KOPT-K1 (cell line): ENCODE measurements around the gene KCNA2.

Source experiments
- H3K27ac ChIP-seq: fragments of 200-600 bp; sonication (generic); 2 replicates; pipeline ENCODE4 v1.5.1; 2016; ENCODE audit warnings: antibody characterized with exemption, mild to moderate bottlenecking, low read depth, low read length; ENCODE audit not compliant: poor library complexity, severe bottlenecking
- H3K36me3 ChIP-seq: fragments of 200-600 bp; sonication (generic); 2 replicates; pipeline ENCODE4 v1.5.1; 2017; ENCODE audit warnings: antibody characterized with exemption, mild to moderate bottlenecking, low read length, moderate library complexity; ENCODE audit not compliant: insufficient read depth
- H3K9me3 ChIP-seq: fragments of 200-600 bp; sonication (generic); 2 replicates; pipeline ENCODE4 v1.5.1; 2017; ENCODE audit warnings: antibody characterized with exemption, low read length, mild to moderate bottlenecking; ENCODE audit not compliant: insufficient read depth, poor library complexity, severe bottlenecking

KCNA2 gene

GRCh38 chr1:110576441-110576840, 29.7 kb downstream of the KCNA2 start:
- H3K36me3 ChIP-seq = no peaks in the 10 kb centered on the region

GRCh38 chr1:110573314-110573713, 32.8 kb downstream of the KCNA2 start:
- no peak overlapping the region for H3K27ac ChIP-seq
- peaks cover 3% of the 10 kb centered on the region for H3K9me3 ChIP-seq
- no peaks in the 10 kb centered on the region for H3K36me3 ChIP-seq

More at GRCh38 chr1:110576441-110576840, 29.7 kb downstream of the KCNA2 start:
- Histone ChIP-seq H3K9me3 (peaks cover 15% of the 10 kb centered on the region), H3K27ac (no peak overlapping the region)

DNA sequence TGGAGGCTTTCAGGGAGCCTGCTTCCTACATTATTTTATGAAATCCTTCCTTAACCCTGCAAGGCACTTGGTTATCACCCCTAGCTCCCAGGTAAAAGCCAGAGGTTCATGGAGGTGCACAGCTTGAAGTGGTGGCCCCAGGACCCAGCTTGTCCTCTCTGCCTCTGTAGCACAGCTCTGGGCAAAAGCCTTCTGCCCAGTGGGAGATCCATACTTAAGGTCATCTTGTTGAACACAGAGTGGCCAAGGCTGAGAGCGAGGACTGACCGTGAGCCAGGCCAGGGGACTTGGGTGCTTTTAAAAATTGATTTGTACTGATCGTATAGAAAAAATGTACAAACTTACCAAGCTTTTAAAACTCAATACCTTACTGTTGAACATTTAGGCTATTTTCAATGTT, 33.4 kb downstream of the KCNA2 start:
- no peaks in the 10 kb centered on the region for H3K9me3 ChIP-seq
- no peak overlapping the region for H3K27ac ChIP-seq
- H3K36me3 ChIP-seq = no peaks in the 10 kb centered on the region

- Histone ChIP-seq H3K36me3 (no peaks in the 10 kb centered on the region), H3K9me3 (no peaks in the 10 kb centered on the region), H3K27ac (no peak overlapping the region)
Observed at GRCh38 chr1:110570901-110571300, 35.3 kb downstream of the KCNA2 start.

GRCh38 chr1:110570307-110570706, 35.9 kb downstream of the KCNA2 start:
- Histone ChIP-seq H3K36me3 (no peaks in the 10 kb centered on the region), H3K9me3 (no peaks in the 10 kb centered on the region), H3K27ac (no peak overlapping the region)

DNA sequence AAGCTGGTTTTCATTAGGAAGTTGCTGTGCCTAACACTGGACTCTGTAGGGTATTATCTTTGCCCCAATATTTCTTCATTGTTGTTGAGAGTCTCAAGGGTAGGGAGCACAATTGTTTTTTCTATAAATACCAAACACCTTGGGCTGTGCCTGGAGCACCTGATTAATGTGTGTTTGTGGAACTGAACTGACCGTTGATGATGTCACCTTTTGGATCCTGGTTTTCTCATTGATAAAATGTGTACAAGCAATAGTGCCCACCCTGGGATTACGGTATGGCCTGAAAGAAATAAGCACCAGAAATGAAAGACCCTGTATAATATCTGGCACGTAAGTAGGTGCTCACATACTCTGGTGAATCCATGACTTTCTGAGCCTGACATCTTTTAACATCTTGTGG, 39.3 kb downstream of the KCNA2 start:
- Histone ChIP-seq H3K9me3 (no peaks in the 10 kb centered on the region), H3K36me3 (no peaks in the 10 kb centered on the region), H3K27ac (no peak overlapping the region)

- no peaks in the 10 kb centered on the region for H3K36me3 ChIP-seq
- no peak overlapping the region for H3K27ac ChIP-seq
- H3K9me3 ChIP-seq = no peaks in the 10 kb centered on the region
Observed at GRCh38 chr1:110565565-110565964, 40.6 kb downstream of the KCNA2 start.

GRCh38 chr1:110563089-110563488, 43.1 kb downstream of the KCNA2 start:
- Histone ChIP-seq H3K9me3 (no peaks in the 10 kb centered on the region), H3K36me3 (no peaks in the 10 kb centered on the region)

DNA sequence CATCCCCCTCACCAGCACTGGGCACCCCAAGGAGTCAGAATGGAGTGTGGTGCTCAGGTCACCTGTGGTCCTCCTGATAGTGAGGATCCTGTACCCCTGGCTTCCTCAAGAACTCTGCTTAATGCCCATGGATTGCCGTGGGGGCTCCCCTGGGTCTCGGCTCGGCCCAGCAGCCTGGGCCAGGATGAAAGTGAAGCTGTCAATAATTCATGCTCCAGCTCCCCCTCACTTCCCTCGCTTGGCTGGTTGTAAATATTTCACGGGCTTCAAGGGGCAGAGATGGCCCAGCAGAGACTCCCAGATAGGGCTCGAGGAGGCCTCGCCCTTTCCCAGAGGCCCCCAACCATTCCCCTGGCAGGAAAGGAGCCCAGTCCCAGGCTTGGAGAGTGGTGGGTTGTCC, 44.6 kb downstream of the KCNA2 start:
- Histone ChIP-seq H3K27ac (no peak overlapping the region), H3K36me3 (no peaks in the 10 kb centered on the region), H3K9me3 (no peaks in the 10 kb centered on the region)

More at GRCh38 chr1:110563089-110563488, 43.1 kb downstream of the KCNA2 start:
- no peak overlapping the region for H3K27ac ChIP-seq

DNA sequence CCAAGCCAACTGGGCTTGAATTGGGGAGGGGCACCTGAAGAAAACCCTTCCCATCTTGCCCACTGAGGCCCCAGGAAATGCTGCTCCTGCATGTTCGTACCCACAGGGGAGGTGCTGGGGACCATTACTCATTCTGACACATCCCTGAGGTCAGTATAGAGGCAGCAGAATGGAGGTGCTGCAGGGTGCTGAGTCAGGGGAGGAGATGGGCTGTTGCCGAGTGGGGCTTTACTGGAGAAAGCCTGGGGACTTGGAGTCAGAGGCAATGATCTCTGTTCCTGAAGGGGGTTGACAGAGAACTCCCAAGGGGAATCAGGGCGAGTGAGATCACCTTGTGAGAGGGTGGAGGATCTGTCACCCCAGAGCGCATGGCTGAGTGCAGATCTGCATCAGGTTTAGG, 47.0 kb downstream of the KCNA2 start:
- no peaks in the 10 kb centered on the region for H3K9me3 ChIP-seq
- no peak overlapping the region for H3K27ac ChIP-seq
- no peaks in the 10 kb centered on the region for H3K36me3 ChIP-seq

GRCh38 chr1:110557481-110557880, 48.7 kb downstream of the KCNA2 start:
- H3K27ac ChIP-seq = no peak overlapping the region
- H3K9me3 ChIP-seq = no peaks in the 10 kb centered on the region
- H3K36me3 ChIP-seq = no peaks in the 10 kb centered on the region

DNA sequence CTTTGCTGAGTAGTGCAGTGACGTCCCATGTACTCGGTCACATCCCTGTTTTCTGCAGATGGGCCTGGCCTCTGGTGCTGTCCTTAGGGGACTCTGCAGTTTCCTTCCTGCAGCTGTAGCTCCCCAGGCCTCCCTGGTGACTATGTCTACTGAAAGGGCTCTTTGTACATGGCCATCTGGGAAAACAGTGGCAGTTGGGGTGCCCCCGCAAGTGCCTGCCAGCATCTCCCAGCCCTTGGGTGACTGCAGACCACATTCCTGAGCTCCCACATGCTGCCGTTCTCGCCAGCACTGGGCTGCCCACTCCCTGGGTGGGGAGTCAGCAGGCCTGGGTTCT, 49.7 kb downstream of the KCNA2 start:
- no peak overlapping the region for H3K27ac ChIP-seq
- no peaks in the 10 kb centered on the region for H3K9me3 ChIP-seq
- no peaks in the 10 kb centered on the region for H3K36me3 ChIP-seq

DNA sequence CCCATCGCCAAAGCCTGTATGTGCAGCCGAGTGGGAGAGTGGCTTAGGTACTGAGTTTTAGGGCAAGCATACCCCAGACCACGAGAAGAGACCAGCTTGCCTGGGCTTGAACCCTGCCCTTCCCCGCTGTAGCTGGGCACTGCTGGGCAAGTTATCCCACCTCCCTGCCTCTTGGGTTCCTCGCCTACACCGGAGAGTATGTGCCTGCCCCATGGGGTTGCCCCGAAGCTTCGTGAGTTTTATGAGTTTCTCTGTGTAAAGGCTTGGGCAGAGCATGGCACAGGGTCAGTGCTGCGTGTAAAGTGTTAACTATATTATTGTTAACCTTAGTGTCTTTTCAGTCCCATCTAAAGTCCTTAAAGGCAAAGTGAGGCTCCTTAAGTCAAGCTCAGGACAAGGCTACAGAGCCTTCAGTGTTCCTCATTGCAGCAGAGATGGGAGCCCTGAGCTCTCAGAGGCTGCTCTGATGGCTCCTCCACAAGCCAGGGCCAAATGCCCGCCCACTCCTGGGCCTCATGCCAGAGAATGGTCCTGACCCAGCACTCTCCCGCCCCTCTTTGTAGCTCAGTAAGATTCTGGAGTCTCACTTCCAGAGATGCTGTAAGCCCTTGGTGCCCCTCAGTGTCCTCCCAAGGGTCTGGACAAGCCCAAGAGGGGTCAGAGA, 50.2 kb downstream of the KCNA2 start:
- Histone ChIP-seq H3K27ac (no peak overlapping the region), H3K9me3 (no peaks in the 10 kb centered on the region), H3K36me3 (no peaks in the 10 kb centered on the region)

GRCh38 chr1:110554871-110555801, 51.0 kb downstream of the KCNA2 start:
- H3K27ac ChIP-seq = no peak overlapping the region
- no peaks in the 10 kb centered on the region for H3K36me3 ChIP-seq
- no peaks in the 10 kb centered on the region for H3K9me3 ChIP-seq

- Histone ChIP-seq H3K9me3 (no peaks in the 10 kb centered on the region), H3K36me3 (no peaks in the 10 kb centered on the region), H3K27ac (no peak overlapping the region)
Observed at GRCh38 chr1:110551278-110551809, 54.8 kb downstream of the KCNA2 start.
